Inferior parietal cortex (tissue), 1 donor: ENCODE data around the gene NHS.

Source experiments
- DNase-seq: peaks from one replicate; pipeline ENCODE4 v3.0.0-alpha.2; 2016; ENCODE audit errors: extremely low spot score

Gene NHS

DNA sequence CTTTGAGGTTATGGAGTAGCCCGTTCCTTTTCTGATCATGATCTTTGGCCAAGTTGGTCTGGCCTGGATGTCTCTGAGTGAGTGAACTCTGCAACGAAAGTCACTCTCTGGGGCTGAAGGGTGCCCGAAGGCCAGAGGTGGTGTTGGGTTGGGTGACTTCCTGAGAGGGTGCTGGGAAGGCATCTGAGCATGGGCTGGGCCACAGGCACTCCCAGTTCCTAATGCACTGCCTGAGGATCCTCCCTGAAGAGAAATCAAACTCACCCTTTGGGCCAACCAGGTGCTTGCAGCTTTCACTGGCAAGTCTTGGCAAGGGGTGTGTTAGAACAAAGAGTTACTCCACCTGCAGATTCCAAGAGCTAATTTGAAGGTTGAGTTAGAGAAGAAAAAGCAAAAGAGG lies 295.9 kb downstream of the NHS start:
- no peak for DNase-seq

DNA sequence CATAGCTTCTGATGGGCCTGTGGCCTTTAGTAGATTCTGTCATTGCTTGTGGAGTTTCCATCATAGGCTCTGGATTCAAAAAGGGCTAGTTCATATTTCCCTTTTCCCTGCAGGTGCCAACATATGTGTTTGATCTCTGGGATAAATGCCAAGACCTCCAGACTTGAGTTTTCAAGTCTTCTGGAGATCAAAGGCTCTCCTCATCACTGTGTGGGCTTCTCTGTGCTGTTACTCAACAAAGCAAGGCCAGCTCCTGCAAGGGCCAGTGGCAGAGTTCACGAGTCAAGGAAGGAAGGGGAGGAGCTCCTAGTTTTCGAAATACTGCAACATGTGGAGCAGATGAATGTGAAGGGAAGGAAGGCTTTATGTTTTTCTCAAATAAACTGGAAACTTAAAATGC lies 299.6 kb downstream of the NHS start:
- no peak for DNase-seq

DNA sequence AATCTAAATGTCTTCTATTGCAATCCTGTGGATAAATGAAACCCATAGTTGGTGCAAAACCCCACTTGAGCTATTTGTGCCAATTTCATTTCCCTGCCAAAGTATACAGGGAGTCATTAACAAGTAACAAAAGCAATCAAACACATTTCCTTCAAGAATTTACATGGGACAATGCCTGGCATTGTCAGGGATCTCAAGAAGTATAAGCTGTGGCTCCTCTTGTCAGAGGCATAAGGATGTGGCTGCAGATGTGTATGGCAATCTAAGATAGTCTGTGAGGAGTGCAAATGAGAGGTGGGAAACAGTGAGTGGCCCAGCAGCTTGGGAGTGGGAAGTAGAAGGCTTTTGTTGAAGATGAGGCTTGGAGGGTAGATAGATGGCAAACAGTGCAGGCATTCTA lies 304.3 kb downstream of the NHS start:
- DNase-seq = no peak

DNA sequence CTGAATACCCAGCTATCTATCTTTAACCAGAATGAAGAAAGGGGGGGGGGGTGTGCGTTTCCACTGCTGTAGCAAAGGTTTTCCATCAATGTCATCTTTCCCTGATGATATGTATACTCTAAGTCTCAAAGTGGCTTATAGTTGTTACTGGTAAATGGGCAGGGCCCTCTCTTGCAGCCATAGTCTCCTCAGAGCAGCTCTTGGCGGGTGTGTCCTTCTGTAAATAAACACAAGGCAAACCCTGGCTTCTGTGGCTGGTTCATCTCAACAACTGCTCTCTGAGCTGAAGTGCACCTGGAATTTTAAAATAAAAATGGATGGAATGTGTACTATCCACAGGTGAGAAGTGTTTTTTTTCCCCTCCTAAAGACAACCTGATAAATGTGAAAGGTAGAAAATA lies 304.8 kb downstream of the NHS start:
- DNase-seq = no peak

DNA sequence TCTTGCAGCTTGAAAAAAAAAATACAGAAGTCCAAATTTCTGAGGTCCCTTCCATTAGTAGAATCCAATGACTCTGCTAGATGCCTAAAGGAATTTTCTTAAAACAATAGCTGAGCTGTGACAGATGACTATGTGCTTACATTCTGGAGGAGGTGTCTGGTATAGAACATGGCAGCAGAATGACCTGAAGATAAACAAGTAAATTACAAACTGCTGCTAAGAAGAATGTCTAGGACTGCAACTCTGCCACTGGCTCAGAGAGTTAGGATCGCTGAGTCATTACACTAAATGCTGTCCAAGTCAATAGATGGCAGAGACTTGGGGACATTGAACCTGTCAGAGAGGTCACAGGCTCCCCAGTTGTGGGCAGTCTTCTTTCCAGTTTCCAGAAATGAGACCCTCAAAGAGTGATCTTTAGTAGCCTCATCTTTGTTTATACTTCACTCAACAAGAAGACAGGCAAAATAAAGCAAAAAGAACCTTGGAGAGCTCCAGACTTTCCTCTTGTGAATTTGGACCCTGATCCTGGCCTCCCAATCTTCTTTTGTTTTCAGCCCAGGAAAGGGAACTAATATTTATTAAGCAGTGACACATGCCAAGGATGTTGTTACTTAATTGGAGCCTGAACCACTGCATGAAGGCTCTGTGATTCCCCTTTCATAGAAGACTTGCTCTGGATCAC lies 305.9 kb downstream of the NHS start:
- no peak for DNase-seq

DNA sequence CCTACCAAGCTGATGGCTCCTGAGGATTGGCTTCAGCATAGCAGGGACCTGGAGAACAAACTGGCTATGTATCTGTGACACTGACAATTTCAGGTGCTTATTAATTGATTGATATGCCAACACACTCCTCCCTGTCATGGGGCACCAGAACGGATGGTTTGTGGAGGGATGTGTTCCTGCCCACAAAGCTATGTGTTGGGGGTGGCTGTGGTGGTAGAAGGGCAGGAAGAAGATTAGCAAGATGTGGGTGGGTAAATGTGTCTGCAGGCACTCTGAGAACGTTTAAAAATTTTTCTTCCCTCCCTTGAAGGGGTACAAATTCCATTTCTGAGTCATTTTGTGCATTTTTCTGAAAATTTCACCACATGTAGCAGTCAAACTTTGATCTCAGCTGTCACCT lies 307.3 kb downstream of the NHS start:
- DNase-seq = no peak

DNA sequence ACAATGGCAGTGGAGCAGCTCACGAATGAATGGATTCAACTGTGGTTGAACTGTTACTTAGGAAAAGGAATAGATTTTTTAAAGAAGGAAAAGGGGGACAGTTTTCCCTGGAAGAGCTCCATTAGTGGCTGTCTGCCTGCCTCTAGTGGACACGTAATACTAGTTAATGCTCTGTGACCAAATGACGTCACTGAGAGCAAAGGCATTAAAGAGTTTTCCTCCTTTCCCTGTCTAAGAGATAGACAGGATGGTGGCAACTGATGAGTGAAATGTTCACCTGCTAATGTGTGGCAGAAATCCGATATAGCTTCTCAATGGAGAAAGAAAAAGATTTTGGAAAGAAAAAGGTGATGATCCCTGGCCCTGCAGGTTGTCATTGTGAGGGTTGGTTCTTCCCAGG lies 310.0 kb downstream of the NHS start:
- DNase-seq = no peak

DNA sequence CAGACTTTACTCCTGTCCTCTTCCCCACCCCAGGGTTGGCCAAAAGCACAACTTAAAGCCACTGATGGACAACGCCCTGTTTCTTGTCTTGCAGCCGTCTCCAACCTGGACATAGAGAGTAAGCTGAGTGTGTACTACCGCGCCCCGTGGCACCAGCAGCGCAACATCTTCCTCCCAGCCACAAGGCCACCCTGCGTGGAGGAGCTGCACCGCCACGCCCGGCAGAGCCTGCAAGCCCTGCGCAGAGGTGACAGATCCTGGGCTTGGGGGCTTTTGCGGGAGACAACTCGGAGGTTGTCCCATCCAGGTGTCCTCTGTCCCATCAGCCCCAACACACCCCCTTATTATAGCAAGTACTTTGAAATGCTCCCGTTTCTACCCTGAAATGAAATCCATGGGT lies 312.6 kb downstream of the NHS start:
- no peak for DNase-seq

DNA sequence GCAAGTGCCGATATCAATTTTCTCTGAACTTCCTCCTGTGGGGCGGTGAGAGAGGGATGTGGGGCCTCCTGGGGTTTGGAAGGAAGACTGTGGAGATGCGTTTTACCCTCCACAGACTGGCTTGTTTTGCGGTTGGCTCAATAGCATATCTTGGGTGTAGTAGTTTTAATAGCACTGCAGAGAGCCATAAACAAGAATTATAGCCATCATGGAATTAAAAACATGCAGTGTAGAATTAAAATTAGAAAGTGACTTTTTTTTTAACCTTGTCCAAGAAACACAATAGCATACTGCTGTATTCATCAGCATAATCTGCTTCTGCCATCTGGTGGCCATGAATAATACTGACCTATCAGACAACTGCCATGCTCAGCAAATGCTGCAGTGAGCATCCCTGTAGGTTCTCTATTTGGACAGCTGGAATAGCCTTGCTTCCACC lies 315.0 kb downstream of the NHS start:
- peak; percentile 82 for DNase-seq

DNA sequence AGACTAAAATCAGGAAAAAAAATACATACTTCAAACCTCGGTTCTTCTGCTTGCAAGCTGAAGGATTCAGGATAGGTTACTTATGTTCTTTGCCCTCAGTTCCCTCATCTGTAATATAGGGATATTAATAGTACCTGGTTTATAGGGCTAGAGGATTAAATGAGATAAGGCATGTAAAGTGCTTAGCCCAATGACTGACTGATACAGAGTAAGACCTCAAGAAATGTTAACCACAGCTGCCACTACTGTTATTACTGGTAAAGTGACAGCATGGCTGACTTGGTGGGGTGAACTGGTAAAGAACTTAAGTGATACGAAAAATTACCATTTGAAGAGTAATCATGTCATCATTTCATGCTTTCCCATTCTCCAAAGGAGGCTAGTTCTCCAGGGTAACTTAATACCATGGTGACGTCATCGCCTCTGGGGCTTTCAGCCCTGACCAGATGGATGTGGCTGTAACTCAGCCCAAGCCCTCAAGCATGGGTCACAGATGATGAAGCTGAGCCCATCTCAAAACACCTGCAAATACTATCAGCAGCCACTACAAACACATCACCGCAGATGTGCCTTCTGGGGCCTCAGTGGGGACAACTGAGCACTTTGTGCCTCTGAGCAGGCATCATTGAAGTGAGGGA lies 317.8 kb downstream of the NHS start:
- no peak for DNase-seq

DNA sequence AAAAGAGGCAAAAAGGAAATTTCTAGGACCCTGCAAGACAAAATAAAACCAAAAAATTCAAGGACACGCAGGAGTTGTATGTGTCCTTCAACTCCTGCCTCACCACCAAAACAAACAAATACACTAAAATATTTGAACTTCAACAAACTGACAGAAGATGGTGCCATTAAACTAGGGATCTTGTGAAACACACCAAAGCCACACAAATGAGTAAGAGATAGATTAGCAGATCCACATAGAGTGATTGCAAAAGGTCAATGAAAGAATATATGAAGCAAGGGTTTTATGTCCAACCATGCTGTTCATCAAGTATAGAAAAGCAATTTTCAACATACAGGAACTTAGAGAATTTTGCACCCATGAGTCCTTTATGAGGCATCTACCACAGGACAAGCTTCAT lies 322.2 kb downstream of the NHS start:
- no peak for DNase-seq

DNA sequence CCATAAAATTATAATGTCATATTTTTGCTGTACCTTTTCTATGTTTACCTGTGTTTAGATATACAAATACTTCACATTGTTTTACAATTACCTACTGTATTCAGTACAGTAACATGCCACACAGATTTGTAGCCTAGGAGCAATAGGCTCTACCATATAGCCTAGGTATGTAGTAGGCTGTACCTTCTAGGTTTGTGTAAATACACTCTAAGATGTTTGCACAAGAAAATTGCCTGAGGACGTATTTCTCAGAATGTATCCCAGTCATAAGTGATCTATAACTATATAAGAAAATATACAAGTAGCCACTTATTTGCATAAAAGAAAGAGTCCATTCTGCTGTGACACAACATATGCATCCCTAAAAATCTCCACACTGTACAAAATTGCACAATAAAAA lies 326.0 kb downstream of the NHS start:
- DNase-seq = no peak

DNA sequence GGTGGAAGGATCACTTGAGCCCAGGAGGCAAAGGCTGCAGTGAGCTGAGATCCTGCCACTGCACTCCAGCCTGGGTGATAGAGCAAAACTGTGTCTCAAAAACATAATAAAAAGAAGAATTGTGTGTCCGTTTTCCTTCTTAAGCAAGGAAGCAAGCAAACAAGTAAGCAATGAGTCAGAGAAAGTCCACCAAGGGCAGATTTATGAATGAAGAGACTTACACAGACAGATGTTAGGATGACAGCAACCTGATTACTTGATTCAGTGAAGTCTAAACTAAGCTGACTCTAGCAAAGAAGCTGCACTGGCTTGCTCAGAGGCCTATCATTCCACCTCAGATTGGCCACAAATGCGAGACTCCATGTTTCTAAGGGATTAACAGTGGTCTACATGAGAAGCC lies 328.2 kb downstream of the NHS start:
- DNase-seq = no peak

DNA sequence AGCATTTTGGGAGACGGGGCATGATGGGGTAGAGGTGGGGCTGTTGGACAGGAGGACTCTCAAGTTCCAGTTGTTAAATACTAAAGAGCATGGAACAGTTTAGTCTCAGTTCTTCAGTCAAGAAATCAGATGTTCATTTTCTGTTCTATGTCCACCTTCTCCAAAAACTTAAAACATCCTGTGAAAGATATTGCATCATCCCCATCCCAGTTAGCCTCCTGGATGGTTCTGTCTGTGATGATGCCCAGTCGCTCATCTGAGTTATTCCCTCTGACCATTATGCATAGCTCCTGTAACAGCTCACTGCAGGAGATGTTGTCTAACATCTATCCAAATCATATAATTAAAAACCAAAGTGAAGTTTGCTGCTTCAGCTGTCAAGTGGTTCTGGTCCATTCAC lies 330.2 kb downstream of the NHS start:
- no peak for DNase-seq

DNA sequence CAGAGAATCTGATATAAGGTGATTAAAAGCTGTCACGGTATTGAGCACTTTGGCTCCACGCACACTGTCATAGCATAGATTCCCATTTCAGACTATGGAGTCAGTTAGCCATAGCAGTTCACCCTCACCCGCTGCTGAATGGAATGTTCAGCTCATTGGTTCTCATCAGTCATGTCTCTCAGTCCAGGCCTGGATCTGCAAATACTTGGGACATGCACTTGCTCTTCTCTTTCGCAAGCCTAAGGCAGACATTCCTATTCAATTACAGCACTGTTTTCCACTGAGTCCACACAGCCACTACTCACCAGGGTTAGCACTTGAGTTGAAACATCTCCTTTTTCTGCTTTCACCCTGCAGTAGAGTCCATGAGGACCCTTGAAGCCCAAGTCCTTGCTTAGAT lies 331.7 kb downstream of the NHS start:
- no peak for DNase-seq

DNA sequence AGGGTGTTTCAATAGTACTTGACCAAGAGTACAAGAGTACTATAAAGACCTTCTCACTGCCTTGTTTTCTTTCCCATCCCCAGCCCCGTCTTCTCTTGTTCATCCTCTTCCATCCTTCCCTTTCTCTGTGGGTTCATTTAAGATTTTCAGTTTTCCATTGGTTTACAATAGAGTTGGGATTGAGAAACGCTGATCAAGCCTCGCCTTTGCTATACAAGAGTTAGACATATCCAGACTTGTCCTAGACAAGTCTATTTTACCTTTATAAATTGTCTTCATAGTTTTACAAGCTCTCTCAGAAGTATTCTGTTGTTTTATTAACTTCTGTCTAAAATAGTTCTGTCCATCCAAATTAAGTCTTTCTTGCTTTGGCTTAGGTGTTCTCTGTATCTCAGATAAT lies 332.7 kb downstream of the NHS start:
- DNase-seq = no peak

DNA sequence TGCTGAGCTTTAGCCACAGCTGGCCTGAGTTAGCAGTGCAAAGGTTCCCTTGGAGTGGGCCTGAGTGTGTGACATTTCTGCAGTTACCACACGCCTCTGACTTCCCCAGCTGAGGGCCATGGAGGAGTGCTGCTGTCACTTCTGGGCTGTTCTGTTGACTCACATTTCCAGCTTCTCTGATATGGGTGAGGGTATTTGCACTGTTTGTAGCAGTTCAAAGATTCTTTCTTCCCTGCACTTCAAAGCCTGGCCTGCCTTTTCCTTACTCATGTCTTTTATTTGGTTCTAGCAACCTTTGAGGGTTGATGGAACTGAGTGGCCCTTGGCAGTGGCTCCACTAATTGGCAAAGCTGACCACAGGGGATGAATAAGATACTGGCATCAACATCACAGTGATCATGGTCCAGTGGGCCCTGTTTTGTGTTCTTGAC lies 335.9 kb downstream of the NHS start:
- DNase-seq = no peak

DNA sequence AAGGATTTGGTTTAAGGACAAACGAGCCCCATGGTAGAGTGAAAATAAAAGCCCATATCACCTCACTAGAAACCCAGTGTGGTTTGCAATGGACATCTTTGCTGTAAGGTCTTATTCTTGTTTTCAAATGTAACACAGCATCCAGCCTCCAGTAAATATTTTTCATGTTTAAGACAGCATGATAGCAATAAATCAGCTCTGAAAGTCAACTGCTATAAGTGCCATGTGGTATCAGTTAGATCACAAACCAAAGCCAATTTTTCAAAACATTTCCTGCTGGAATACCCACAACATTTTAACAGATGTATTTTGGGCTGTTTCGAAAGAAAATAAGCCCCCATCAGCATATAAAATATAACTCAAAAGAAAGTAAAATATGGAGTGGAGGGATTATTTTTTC lies 338.3 kb downstream of the NHS start:
- DNase-seq = no peak

DNA sequence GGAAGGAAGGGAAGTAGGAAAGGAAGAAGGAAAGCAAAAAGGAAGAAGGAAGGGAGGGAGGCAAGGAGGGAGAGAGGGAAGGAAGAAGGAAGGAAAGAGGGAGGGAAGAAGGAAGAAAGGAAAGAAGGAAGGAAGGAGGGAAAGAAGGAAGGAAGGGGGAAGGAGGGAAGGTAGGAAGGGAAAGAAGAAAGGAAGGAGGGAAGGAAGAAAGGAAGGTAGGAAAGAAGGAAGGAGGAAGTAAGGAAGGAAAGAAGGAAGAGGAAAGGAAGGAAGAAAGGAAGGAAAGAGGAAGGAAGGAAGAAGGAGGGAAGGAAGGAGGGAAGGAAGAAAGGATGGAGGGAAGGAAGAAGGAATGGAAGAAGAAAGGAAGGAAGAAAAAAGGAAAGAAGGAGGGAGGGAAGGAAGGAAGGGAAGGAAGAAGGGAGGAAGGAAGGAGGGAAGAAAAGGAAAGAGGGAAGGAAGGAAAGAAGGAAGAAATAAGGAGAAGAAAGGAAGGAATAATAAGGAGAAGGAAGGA lies 343.7 kb downstream of the NHS start:
- DNase-seq = no peak

DNA sequence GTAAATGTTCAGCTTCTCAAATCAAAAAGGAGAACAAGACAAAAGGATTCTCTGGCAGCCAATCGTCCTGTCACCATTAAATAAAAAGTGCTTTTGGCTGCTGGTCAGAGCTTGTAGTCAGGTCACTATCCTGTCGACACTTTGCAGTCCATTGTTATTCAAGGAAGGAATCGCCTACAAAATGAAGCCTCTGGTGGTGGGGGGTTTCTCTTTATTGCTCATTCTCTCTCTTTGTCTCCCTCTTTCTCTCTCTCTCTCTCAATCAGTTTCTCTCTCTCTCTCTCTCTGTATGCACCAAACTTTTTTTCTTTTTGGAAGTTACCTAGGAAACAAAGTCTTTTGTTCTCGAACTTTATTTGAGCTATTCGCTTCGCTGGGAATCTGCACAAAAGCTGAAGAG lies 344.7 kb downstream of the NHS start:
- DNase-seq = no peak

DNA sequence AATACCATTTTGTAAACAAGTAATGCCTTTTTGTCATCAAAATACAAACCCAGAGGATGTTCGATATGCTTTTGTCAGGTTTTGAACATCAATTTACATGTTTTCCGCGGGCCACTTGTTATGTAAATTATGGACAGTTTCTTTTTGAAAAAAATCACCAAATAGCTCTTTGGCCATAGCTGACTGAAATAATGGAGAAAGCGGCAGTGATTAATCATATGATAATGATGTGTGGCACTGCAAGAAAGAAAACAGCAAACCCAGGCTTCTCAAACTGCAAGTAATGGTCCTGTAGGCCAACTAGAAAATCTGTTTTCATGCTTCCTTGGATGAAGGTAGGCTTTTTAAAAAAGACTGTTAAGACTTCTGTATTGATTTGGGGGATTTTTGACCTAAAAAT lies 346.7 kb downstream of the NHS start:
- no peak for DNase-seq

DNA sequence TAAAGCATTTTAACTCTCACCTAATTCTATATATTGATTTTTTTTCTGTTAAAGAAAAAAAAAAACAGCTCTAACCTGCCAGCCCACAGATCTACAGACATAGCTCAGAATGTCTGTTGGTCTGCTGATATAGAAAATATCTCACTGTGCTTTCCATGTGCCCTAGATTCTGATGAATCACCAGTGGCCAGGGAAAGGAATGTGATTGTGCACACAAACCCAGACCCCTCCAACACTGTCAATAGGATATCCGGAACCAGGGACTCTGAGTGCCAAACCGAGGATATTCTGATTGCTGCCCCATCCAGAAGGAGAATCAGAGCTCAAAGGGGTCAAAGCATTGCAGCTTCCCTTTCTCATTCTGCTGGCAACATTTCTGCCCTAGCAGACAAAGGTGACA lies 350.2 kb downstream of the NHS start:
- no peak for DNase-seq

DNA sequence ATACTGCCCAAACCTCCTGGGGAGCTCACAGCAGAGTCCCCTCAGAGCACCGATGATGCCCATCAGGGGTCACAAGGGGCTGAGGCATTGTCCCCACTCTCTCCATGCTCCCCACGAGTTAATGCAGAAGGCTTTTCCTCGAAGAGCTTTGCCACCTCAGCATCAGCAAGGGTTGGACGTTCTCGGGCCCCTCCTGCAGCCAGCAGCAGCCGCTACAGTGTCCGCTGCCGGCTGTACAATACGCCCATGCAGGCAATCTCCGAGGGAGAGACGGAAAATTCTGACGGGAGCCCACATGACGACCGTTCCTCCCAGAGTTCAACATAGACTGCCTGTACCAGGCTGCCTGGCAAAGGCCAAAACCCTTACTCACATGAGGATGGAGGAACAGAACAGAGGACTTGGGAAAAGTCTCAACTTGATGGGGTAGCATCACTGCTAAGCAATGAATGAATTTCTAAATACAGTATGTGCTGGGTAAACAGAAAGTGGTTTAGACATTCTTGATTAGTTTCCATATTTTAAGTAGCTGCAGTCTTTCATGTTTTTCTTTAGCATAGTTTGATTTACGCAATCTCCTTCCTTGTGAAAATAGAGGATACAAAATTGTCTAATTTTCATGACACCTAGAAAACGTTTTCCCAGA lies 357.3 kb downstream of the NHS start:
- DNase-seq = no peak
